GM12875 (cell line): ENCODE measurements around the gene C19orf53.
A peak's percentile ranks its signal among the peaks of the same experiment; 100 is the strongest.
"Not testable (repeated sequence)": the region's sequence is repeated elsewhere in the genome, so short reads cannot be mapped to it uniquely, and the experiment has no call there.

Source experiments
- H3K4me3 ChIP-seq: one replicate; pipeline ENCODE4 v1.5.1; 2011; ENCODE audit warnings: low read depth, low read length, control low read depth
- CTCF ChIP-seq: IDR thresholded peaks from 2 replicates; pipeline ENCODE4 v1.5.1; 2011; ENCODE audit warnings: low read depth, mild to moderate bottlenecking, control low read depth, inconsistent platforms, low read length, moderate library complexity, borderline replicate concordance; ENCODE audit not compliant: insufficient read depth

The C19orf53 gene

GRCh38 chr19:13784731-13785452, 10.6 kb downstream of the C19orf53 start:
- H3K4me3 ChIP-seq, result no peak overlapping the region
- TF ChIP-seq CTCF, result peak; percentile 64

- H3K4me3 ChIP-seq, result no peak overlapping the region
- TF ChIP-seq CTCF, result no peak
These were observed 14.7 kb downstream of the C19orf53 start for GRCh38 chr19:13788991-13789390.

- no peak overlapping the region for H3K4me3 ChIP-seq
- TF ChIP-seq CTCF, result no peak
These were observed 16.1 kb downstream of the C19orf53 start for GRCh38 chr19:13790354-13790753.

- not testable (repeated sequence) for H3K4me3 ChIP-seq
These were observed 19.1 kb downstream of the C19orf53 start for GRCh38 chr19:13793317-13793716.

- peak overlapping the region; percentile 84 for H3K4me3 ChIP-seq
- TF ChIP-seq CTCF, result no peak
These were observed 20.1 kb downstream of the C19orf53 start for GRCh38 chr19:13794398-13794756.

GRCh38 chr19:13794757-13795589, 20.7 kb downstream of the C19orf53 start, which contains the start of gene ZSWIM4:
Gene ZSWIM4 (plus strand): TSS chr19:13795443. CDS start chr19:13795649, 206 bp downstream.
- H3K4me3 ChIP-seq, result peak within 1 kb of the TSS; percentile 84
- no peak for TF ChIP-seq CTCF

GRCh38 chr19:13795595-13796300, 21.5 kb downstream of the C19orf53 start:
- peak overlapping the region; percentile 81 for H3K4me3 ChIP-seq
- TF ChIP-seq CTCF, result no peak
